Measurements from ENCODE around the gene GINS3.

DNA sequence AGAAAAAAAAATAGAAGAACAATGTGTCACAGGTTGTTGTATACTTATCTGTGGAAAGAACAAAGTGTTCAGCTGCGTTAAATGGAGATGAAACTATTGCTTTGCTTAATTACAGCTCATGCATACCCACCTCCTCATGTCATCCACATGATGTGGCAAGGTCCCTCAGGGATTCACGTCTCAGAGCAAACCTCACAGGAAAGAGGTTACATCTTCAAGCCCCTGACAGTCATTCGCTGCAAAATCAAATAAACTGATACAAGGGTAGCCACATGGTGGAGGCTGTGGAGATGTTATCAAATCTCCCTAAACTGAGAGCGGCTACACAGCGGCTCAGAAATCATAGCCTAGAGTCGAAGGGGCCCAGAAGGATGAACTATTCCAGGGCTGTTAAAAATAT is 21.1 kb downstream of the GINS3 start:
- TF ChIP-seq, protein P1, sequence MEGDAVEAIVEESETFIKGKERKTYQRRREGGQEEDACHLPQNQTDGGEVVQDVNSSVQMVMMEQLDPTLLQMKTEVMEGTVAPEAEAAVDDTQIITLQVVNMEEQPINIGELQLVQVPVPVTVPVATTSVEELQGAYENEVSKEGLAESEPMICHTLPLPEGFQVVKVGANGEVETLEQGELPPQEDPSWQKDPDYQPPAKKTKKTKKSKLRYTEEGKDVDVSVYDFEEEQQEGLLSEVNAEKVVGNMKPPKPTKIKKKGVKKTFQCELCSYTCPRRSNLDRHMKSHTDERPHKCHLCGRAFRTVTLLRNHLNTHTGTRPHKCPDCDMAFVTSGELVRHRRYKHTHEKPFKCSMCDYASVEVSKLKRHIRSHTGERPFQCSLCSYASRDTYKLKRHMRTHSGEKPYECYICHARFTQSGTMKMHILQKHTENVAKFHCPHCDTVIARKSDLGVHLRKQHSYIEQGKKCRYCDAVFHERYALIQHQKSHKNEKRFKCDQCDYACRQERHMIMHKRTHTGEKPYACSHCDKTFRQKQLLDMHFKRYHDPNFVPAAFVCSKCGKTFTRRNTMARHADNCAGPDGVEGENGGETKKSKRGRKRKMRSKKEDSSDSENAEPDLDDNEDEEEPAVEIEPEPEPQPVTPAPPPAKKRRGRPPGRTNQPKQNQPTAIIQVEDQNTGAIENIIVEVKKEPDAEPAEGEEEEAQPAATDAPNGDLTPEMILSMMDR (IDR thresholded peaks at IDR 0.05): no peak
- TF ChIP-seq POLR2AphosphoS5 (IDR thresholded peaks at IDR 0.05): no peak
- no peak for TF ChIP-seq POLR2A (IDR thresholded peaks at IDR 0.05; ENCODE audit: low read depth)
